Measurements from ENCODE around the gene MADD.

- TF ChIP-seq CTCF (conservative IDR thresholded peaks at IDR 0.05 in 1 of 2, IDR thresholded peaks at IDR 0.05 in 1 of 2; ENCODE audit: low read depth in 1 of 2, low read length in 2 of 2) (no peak), EZH2 (IDR thresholded peaks at IDR 0.05; ENCODE audit: low read length, missing control alignments) (no peak)
These were observed 108.3 kb downstream of the MADD start, which contains the start of gene SPI1 for GRCh38 chr11:47378010-47378835.
